HG03196 (cell line): ENCODE measurements around the gene ARHGAP6.

Experiments used
- ATAC-seq: cut with Tn5 transposase; IDR thresholded peaks from one replicate; pipeline ENCODE4 v1.9.1; 2021; ENCODE audit not compliant: unreplicated experiment

The ARHGAP6 gene

DNA sequence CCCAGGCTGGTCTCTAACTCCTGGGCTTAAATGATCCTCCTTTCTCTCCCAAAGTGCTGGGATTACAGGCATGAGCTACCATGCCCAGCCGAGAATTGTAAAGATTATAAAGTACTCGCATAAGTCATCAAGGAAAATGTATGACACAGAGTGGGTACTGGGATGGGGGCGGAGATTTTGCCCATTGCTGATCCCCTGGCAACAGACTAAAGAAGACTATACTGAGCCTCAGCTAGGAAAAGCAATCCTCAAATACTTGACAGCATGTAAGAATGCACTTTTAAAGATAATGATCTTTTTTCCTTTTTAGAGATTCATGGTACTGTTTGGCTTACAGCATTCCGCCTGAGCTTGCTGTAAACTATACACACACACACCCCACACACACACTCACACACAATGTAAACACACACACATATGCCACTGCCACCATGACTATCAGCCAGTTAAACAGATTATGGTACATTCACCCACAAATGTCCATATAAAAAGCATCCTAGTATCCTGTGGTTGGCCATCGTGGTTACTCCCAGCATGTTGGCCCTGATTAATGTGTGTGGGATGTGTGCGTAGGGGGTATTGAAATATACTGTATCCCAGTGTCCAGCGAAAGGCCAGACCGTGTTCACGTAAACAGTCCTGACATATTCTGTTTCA is 259.5 kb downstream of the ARHGAP6 start:
- ATAC-seq = no peak

DNA sequence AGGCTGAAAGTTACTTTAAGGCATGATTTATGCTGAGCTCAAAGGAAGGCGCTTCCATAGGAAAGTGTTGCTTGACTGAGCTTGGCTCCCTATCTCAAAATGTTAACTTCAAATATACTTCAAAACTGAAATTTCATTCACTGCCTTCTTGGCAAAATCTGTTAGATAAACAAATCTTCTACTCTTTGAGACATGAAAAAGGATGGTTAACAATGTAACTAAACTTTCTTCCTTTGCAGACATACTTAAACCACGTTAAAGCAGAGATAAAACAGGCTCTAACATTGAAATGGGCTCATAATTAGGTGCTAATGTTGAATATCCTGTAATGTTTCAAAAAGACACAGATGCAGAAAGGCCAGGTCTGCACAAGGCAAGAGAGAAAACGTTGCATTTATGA is 262.1 kb downstream of the ARHGAP6 start:
- ATAC-seq = no peak

DNA sequence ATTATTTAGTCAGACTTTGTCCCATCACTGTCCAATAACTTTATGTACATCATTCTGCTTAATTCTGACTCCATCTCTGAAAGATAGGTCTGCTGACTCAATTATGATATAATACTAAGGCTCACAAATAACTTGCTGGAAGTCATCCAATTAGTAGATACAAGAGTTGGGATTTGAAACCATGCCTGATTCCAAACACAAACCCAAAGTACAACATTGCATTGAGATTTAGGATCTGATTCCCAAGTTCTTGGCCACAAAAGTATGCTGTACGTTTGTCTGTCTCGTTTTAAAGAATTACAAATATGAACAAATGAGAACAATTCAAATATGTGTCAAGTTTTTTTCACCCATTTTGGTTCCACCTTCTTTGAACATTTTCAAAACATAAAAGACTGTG is 263.8 kb downstream of the ARHGAP6 start:
- ATAC-seq = no peak

GRCh38 chrX:11399489-11400094 is 266.1 kb downstream of the ARHGAP6 start:
- ATAC-seq = no peak

GRCh38 chrX:11398785-11399184 is 266.9 kb downstream of the ARHGAP6 start:
- ATAC-seq = no peak

DNA sequence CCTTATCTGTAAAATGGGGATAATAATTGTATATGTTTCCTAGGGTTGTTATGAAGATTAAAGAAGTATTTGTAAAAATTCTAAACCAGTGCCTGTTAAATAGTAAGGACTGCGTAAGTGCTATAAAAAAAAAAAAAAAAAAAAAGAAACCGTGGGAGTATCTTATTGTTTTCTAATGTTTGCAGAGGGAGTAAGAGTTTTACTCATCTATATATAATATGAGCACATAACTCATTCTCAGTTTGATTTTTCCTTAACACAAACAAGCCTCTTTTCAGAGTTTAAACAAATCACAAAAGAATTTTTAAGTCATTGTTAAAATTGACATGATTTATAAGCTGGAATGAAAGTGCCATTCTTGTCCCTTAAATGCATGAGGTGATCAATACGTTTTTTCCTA is 267.6 kb downstream of the ARHGAP6 start:
- no peak for ATAC-seq

DNA sequence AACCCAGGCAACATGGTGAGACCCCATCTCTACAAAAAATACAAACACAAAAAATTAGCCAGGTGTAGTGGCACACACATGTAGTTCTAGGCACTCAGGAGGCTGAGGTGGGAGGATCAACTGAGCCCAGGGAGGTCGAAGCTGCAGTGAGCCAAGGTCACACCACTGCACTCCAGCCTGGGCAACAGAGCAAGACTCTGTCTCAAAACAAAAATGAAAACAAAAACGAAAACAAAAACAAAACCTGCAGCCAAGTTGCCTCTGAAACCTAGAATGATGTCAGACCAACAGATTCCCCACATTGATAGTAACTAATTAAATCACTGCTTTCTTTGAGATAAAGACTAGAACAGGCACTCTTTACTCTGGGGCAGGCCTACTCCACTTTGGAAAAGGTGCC is 268.0 kb downstream of the ARHGAP6 start:
- no peak for ATAC-seq

DNA sequence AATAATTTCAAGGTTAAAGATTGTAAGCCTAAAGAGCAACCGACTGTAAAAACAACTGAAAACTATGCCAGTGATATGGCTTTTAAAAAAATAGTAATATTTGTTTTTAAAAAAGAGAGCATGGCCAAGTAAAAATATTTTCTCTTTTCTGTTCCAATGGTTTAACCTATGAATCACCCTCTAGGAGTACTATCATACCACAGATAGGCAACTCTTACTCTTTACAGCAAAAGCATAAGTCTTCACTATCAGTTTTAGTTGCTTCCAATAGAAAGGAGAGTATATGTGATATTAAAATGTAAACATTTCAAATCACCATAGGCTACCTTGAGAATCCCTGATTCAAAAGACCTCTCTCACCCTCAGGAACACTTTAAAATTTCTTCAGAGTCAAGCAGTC is 269.9 kb downstream of the ARHGAP6 start:
- no peak for ATAC-seq

DNA sequence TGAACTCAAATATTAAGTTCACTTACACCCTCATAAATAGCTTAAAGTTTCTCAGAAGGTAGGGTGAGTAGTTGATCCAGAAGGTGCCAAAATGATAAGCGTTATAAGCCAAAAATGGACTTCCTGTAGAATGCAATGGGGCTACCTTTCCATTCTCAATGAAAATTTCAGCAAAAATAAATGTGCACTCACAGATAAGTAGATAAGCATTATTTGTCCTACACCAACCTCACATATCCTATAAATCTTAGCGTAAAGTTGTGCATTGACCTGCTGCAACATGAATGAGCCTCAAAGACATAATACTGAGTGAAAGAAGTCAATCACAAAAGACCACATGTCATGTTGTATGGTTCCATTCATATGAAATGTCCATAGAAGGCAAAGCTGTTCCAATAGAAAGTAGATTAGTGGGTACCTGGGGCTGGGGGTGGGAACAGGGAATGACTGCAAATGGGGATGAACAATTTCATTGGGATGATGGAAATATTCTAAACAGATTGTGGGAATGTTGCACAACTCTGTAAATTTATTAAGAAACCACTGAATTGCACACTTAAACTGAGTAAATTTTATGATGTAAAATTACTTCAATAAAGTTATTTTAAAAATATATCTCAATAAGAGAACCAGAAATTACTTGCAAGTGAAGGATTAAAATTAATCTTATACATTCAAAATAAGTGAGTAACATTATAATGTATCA is 271.6 kb downstream of the ARHGAP6 start:
- no peak for ATAC-seq

DNA sequence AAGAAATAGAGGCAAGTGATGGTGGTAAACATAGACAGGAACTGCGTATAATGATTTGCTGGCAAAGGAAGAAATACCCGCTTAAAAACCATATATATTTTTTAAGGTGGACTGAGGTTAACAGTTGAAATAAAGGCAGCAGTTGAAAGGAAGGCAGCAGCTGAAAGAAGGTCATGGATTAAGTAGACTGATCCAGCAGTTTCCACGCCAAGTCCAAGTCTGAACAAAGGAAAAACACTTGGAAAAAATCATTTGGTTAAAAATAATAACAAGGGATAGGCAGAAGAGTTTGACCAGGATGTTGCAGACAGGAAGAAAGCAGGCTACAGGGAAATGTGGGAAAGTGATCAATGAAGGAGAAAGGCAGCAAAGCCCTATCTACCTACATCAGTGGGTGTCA is 278.9 kb downstream of the ARHGAP6 start:
- no peak for ATAC-seq

GRCh38 chrX:11386001-11386523 is 279.7 kb downstream of the ARHGAP6 start:
- no peak for ATAC-seq

DNA sequence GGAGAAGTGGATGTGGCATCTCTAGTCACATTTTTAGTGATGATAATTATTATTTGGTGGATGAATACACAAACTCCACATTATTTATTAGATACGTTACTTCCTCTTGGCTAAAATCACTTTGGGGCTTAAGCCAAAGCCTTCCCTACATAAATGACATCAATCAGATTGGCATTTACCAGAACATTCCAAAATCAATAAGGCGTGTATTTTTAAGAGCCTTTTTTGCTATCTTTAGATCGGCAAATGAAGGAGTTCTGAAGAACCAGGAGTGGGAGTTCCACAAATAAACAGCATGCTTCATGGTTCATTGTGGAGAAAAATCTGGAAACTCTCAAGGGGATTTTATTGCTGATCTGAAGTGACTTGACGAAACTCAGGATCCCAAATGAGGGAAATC is 282.8 kb downstream of the ARHGAP6 start:
- no peak for ATAC-seq

GRCh38 chrX:11381464-11381863 is 284.3 kb downstream of the ARHGAP6 start:
- ATAC-seq = peak; percentile 81

- no peak for ATAC-seq
Measured at GRCh38 chrX:11380187-11380844, 285.4 kb downstream of the ARHGAP6 start.

- ATAC-seq = no peak
Measured at GRCh38 chrX:11376163-11376562, 289.6 kb downstream of the ARHGAP6 start.

GRCh38 chrX:11375614-11376119 is 290.1 kb downstream of the ARHGAP6 start:
- no peak for ATAC-seq

DNA sequence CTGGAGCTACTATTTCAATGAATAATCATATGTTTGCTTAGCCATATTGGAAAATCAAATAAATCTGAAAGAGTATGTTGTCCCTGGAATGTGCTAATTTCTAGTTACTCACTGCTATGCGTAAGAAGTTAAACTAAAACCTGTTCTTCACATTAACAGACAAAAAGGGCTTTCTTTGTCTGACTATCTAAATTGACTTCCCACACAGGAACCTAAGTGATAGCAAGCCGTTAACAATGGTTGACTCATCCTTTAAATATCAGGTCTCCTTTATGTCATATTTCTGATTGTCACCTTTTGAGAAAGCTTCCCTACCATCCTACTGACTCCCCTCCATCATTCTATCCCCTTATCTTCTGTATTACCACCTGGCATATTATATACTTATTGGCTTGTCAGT is 291.1 kb downstream of the ARHGAP6 start:
- no peak for ATAC-seq

DNA sequence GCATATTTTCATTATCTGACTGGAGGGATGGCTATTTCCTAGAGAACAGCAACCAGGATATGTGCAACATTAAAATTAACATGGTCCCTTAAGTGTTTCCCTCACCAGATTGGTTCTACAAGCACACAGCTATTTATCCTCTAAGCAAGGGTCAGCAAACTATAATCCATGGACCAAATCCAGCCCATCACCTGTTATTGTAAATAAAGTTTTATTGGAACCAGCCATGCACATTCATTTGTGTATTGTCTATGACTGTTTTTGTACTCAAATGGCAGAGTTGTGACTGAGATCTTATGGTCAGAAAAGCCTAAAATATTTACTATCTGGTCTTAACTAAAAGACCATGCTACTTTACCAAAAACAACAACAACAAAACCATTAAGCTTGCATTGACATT is 294.6 kb downstream of the ARHGAP6 start:
- no peak for ATAC-seq

GRCh38 chrX:11367609-11368430 is 297.9 kb downstream of the ARHGAP6 start:
- ATAC-seq = no peak

GRCh38 chrX:11366998-11367595 is 298.6 kb downstream of the ARHGAP6 start:
- ATAC-seq = no peak
